HG03095 (cell line): Measurements from ENCODE around the gene ASPDH.
"Not testable (repeated sequence)": the region's sequence is repeated elsewhere in the genome, so short reads cannot be mapped to it uniquely, and the experiment has no call there.

ENCODE experiments used
- ATAC-seq: cut with Tn5 transposase; IDR thresholded peaks from one replicate; pipeline ENCODE4 v1.9.1; 2021; ENCODE audit warnings: moderate library complexity; ENCODE audit not compliant: unreplicated experiment

Gene ASPDH

DNA sequence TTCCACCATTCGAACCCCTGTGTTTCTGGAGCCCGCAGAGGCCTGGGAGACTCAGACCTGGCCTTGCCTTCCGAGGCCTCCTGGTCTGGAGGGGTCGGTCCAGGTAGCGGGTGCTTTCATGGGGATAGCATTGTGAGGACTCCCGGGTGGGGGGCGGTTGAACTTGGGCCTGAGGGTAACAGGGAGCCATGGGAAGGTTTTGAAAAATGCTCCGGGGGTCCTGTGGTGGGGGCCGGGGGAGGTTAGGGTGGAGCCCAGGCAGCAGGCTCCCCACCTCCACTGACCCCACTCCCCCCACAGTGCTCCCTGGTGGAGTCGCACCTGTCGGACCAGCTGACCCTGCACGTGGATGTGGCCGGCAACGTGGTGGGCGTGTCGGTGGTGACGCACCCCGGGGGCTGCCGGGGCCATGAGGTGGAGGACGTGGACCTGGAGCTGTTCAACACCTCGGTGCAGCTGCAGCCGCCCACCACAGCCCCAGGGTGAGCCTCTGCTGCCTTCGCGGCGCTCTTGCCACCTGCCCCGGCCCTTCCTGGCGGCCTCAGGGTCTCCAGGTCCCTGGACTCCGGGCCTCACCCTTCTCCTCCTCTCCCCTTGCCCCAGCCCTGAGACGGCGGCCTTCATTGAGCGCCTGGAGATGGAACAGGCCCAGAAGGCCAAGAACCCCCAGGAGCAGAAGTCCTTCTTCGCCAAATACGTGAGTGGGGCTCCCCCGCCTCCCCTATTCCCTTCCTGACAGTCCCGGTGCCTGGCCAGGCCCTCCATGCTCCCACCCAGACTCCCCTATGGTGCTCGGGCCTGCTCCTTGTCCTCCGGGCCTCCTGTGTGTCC is 33.2 kb downstream of the ASPDH start:
- no peak for ATAC-seq

GRCh38 chr19:50479761-50480251 is 33.9 kb downstream of the ASPDH start:
- no peak for ATAC-seq

DNA sequence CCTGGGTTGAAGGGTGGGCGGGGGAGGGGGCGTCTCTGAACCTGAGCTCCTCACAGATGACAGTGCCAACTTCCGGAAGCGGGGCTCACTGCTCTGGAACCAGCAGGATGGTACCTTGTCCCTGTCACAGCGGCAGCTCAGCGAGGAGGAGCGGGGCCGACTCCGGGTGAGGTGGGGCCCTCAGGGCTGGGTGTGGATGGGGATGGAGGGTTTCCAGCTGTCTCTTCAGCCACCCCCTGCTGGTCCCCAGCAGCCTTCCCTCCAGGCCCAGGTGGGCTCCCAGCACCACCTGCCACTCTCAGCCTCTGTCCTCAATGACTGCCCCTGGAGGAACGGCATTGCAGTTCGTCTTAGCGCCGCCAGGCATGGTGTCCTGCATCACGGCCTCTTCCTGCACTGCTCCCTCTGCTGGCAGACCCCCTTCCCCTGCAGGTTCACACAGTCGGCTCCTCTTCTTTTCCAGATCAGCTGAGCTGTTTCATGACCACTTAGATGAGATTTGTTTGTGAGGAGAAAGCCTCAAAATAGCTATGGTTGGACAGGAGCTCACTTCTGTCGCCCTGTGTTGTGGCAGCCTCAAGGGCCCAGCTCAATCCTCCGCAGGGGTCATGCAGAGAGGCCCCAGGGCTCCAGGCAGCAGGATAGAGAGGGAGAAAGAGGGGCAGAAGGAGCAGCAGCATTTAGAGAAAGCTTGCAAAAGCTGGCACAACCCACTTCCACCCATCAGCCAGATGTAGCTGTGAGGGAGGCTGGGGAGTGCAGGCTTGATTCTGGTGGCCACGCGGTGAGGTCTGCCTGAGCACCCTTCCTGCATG is 34.6 kb downstream of the ASPDH start:
- no peak for ATAC-seq

DNA sequence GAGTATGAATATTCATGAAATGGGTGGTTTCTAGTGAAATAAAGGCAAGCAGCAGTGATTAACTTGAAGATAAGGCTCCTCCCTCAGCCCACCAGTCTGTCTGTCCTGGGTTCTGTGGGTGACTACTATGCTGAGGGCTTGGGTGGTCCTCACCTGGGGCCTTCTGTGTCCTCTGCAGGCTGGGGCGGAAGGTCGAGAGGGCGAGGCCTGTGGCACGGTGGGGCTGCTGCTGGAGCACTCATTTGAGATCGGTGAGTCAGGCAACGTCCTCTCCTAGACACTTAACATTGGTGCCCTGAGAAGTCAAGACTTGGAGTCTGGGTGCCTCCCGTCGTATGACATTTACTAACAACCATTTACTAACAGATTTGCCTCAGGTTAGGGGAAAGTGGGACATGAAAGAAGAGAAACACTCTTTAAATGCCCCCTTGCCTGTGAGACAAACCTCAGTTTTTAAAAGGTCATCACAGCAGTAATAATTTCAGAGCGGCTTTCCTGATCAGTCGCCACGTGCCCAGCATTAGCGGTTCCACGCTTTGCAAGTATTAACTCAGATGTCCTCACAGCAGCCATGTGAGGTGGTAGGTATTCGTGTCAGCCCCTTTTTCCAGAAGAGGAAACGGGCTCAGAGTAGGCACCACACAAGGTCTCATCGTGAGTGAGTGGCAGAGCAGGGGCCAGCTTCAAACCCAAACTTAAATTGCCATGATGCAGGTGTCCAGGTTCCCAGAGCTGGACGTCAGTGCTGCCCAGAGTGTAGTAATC is 35.8 kb downstream of the ASPDH start:
- no peak for ATAC-seq

GRCh38 chr19:50476907-50477238 is 36.8 kb downstream of the ASPDH start:
- no peak for ATAC-seq

- peak; percentile 81 for ATAC-seq
Measured at GRCh38 chr19:50476224-50476906, 37.3 kb downstream of the ASPDH start, which contains the start of the genes EMC10 and GARIN5A. Gene EMC10, plus strand, starts transcription at chr19:50476507. Its CDS starts 38 bp downstream, at chr19:50476545. Gene GARIN5A, minus strand, starts transcription at chr19:50476848. Its CDS starts 460 bp downstream, at chr19:50476388.

- no peak for ATAC-seq
Measured at GRCh38 chr19:50475736-50476223, 37.9 kb downstream of the ASPDH start.

DNA sequence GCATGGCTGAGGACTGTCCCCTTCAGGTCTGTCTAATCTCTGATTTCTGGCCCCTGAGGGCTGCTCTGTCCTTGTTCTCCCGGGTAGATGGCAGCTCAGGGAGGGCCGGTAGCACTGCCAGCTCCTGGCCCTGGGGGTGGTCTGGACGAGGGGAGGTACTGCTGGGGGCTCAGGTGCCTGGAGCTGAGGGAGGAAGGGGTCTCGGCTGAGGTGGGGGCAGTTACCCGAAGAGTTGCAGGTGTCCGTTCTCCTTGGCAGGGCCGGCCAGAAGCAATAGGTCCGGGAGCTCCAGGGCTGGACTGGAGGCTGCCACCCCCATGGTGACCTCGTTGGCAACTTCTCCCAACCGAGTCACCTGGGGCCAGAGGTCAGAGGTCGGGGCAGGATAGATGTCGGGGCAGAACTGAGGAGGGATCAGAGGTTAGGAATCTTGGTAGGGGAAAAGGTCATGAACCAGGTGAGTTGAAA is 38.6 kb downstream of the ASPDH start:
- ATAC-seq = no peak

- ATAC-seq = not testable (repeated sequence)
Measured at GRCh38 chr19:50473336-50473735, 40.4 kb downstream of the ASPDH start.

DNA sequence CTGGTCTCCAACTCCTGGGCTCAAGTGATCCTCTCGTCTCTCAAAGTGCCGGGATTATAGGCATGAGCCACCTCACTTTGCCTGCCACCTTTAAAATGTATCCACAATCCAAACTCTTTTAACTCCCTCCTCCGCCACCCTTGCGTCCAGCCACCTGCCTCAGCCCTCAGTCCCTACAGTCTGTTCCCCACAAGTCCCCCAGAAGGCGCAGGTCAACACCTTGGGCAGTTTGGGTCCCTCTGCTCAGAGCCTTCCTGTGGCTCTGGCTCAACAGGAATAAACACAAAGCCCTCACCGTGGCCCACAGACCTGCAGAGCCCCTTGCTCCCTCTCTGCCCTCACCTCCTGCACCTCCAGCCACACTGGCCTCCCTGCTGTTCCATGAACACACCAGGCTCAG is 44.9 kb downstream of the ASPDH start:
- ATAC-seq = no peak

GRCh38 chr19:50467566-50467965 is 46.1 kb downstream of the ASPDH start:
- ATAC-seq = no peak

- ATAC-seq = no peak
Measured at GRCh38 chr19:50466706-50467039, 47.0 kb downstream of the ASPDH start.

DNA sequence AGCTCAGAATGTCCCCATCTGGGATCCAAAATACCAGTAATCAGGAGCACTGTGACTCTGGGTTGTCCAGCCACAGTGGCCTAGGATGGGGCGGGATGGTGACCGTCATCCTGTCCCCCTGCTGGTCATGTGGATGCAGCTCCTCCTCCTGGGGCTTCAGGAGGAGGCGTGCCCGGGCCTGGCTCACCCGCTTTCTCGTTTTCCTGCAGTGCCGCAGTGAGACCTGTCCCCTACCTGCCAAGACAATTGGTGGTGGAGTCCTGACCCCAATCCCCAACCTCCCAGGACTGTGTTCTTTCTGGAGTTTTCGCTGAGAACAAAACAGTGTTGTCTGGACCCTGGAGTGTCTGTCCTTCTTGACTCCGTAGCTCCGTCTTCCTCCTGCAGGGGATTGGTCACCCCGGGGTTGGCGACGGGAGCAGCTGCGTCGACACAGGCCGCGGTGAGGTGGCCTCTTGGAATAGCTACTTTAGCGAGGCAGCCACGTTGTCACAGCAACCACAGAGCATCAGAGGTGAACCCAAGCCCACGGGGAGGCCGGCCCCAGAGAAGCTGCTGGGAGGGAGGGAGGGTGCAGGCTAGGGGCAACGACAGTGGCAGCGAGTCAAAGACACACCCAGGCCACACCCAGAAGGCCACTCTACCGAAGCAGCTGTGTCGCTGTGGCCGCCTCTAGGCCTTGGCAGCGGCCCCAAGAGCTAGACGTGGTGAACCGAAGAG is 47.6 kb downstream of the ASPDH start:
- no peak for ATAC-seq

- no peak for ATAC-seq
Measured at GRCh38 chr19:50465000-50465399, 48.7 kb downstream of the ASPDH start.

DNA sequence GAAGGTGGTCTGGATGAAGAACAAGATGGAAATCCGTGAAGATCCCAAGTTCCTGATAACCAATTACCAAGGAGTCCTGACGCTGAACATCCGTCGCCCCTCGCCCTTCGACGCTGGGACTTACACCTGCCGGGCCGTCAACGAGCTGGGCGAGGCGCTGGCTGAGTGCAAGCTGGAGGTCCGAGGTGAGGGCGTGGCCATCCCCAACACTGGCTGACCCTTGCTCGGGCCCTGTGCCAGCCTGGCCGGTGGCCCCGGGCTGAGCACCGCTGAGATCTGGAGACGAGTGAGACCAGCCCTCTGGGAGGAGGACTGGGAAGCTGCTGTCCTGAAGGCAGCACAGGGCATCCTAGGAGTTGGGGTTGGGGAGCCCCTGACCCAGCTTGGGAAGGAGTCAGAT is 49.4 kb downstream of the ASPDH start:
- ATAC-seq = no peak

DNA sequence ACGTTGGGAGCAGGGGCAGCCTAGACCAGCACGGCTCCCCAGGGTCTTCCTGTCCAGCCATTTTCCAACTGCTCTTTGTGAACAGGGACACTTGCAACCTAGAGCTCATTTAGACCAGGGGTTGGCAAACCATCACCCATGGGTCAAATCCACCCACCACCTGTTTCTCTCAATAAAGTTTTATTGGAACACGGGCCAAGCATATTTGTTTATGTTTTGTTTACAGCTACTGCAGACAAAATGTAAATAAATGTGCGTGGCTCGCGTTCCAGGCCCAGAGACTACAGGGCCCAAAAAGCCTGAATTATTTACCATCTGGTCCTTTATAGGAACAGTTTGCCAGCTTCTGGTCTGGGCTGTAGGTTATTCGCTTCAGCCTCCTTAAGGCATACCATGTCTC is 50.7 kb downstream of the ASPDH start:
- no peak for ATAC-seq
